NCI-H146 (cell line): ENCODE measurements around the gene DRC1.
A peak's percentile ranks its signal among the peaks of the same experiment; 100 is the strongest.
"Not testable (repeated sequence)": the region's sequence is repeated elsewhere in the genome, so short reads cannot be mapped to it uniquely, and the experiment has no call there.

Experiments used
- DNase-seq: peaks from one replicate; lab custom pipeline; 2025; lab: John Stamatoyannopoulos, UW

The DRC1 gene

DNA sequence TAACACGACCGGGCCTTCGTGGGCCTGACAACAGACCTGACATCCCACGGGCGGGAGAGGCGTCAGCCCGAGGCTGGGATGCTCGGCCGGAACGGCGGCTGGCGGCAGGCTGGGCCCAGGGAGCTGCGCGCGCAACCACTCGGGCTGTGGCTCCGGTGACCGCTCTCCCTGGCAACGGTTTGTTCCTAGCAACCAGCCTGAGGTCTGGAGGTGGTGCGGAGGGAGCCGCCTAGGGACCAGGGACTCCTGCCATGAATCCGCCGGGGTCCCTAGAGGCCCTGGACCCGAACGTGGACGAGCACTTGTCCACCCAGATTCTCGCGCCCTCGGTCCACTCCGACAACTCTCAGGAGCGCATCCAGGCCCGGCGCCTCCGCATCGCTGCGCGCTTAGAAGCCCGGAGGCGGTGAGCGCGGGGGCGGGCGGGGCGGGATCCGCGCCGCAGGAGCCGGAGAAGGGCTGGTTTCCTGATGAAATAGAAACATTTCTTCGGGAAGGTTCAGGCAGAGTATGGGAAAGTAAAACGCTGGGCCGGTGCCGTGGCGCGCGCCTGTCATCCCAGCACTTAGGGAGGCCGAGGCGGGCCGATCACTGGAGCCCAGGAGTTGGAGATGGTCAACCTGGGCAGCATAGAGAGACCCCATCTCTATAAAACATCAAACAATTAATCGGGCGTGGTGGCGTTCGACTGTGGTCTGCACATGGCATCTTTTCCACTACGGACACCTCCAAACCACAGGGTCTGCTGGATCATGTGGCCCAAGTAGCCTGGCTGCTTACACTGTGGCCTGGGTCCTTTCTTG is at the start of gene DRC1:
Gene DRC1, plus strand, starts transcription at position 182 of the 803 bp plus-strand sequence. Its CDS starts 70 bp downstream, at position 252.
- peak; percentile 82 for DNase-seq

DNA sequence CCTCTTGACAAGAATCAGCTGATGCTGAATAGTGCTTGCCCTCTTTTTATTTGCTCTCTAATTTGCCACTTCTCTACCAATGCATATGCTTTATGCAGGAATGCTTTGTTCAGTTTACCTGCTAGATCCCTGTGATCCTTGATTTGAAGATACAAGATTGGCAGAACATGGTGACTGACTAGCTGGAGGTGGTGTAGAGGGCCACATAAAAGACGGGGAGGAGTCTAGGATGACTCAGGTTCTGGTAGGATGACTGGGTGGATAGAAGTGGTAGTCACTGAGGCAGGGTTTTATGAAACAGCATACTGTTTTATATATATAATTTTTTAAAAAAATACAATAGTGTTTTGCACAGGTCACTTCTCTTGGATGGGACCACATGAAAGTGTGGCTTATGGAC is 48.8 kb upstream of the DRC1 start:
- no peak for DNase-seq

- DNase-seq: not testable (repeated sequence)
Measured at GRCh38 chr2:26354469-26354868, 47.3 kb upstream of the DRC1 start.

DNA sequence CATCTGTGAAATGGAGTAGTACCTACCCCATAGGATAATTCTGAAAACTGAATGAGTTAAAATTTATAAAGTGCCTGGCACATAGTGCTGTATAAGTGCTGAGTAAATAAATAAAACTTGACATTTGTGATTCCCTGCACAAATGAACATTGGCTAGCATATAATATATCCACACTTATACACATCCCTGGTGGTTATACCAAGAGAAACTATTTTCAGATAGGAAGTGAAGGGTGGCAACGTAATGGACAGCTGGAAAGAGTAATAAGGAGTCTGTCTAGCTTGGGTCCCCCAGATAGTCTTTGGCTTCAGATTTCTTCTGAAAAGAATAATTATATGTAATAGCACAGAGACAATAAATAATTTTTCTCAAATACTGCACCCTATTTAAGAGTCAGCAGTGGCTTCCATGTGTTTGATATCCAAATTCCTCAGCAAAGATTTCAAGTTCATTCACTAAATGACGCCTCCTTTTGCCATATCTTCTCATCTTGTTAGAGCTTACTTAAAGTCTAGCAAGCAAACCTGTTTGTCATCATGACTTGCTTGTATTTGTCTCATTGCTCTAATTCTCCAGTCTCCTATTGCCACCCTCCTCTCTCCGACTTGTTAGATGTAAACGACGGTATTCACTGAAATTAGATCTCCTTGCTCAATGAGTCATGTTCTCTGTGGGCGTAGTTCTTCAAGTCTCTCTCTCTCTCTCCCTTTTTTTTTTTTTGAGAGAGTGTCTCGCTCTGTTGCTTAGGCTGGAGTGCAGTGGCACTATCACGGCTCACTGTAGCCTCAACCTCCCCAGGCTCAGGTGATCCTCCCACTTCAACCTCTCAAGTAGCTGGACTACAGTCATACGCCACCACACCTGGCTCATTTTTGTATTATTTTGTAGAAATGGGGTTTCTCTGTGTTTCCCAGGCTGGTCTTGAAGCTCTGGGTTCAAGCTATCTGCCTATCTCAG is 46.4 kb upstream of the DRC1 start:
- DNase-seq: no peak

DNA sequence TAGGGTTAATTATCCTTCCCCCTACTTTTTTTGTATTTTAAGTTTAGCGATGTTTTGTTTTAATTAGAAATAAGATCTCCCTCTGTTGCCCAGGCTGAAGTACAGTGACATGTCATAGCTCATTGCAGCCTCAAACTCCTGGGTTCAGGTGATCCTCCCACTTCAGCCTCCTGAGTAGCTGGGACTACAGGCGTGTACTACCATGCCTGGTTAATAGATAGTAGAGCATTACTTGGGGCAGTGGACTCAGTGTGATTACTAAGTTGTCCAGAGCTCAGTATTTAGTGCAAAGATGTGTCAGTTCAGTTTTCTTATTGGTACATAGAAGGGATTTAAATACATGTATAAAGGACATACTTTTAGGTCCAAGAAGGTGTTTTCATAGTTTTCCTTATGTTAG is 45.6 kb upstream of the DRC1 start:
- no peak for DNase-seq

GRCh38 chr2:26356771-26357170 is 44.9 kb upstream of the DRC1 start:
- no peak for DNase-seq

DNA sequence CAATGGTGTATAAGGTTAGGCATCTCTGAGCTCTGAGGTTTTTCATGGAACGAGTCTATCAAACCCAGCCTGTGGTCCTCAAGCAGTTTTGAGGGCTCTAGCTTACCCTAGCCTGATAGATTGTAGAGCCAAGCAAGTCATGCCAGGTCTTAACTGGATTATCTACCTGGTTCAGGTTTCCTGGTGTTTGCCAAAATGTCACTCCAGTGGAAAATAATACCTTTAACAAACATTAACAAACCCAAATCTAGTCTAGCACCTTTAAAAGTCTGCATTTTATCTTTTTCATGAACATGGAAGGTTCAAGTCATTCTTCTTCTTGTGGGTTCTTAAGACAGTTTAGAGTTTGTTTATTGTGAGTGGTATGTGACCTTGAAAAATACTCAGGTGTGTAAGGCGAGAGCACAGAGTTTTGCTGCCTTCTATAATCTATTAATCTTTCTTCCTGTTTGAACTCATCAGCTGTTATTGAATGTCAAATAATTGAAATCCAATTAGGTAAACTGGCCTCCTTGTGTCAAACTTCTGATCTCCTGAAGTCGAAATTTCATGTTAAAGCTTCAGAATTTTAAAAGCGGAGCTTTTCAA is 41.7 kb upstream of the DRC1 start:
- DNase-seq: no peak

GRCh38 chr2:26363323-26363722 is 38.4 kb upstream of the DRC1 start:
- DNase-seq: no peak

DNA sequence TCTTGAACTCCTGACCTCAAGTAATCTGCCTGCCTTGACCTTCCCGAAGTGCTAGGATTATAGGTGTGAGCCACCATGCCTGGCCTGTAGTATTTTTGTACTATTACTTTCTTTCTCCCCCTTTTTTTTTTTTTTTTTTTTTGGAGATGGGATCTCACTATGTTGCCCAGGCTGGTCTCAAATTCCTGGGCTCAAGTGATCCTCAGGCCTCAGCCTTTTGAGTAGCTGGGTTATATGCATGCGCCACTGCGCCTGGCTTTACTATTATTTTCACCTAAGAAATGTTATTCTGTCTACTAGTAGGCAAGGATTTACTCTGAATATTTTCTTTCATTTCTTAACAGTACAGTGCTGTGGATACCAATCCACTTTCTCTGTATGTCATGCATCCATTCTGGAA is 37.8 kb upstream of the DRC1 start:
- no peak for DNase-seq

GRCh38 chr2:26364669-26365068 is 37.1 kb upstream of the DRC1 start:
- no peak for DNase-seq

GRCh38 chr2:26366957-26367356 is 34.8 kb upstream of the DRC1 start:
- DNase-seq: no peak

DNA sequence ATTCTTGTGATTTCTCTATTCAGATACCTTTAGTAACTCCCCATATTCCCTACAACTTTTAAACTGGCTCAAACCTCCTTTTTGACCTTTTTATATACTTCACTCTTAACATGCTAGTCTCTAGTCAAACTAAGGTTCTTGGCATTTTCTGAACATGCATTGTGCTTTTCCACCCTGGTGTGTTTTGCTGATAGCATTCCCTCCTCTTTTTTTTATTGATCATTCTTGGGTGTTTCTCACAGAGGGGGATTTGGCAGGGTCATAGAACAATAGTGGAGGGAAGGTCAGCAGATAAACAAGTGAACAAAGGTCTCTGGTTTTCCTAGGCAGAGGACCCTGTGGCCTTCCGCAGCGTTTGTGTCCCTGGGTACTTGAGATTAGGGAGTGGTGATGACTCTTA is 32.1 kb upstream of the DRC1 start:
- DNase-seq: not testable (repeated sequence)

DNA sequence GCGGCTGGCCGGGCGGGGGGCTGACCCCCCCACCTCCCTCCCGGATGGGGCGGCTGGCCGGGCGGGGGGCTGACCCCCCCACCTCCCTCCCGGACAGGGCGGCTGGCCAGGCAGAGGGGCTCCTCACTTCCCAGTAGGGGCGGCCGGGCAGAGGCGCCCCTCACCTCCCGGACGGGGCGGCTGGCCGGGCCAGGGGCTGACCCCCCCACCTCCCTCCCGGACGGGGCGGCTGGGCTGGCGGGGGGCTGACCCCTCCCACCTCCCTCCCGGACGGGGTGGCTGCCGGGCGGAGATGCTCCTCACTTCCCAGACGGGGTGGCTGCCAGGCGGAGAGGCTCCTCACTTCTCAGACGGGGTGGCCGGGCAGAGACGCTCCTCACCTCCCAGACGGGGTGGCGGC is 30.8 kb upstream of the DRC1 start:
- DNase-seq: not testable (repeated sequence)

- no peak for DNase-seq
Measured at GRCh38 chr2:26376799-26377198, 24.9 kb upstream of the DRC1 start.

DNA sequence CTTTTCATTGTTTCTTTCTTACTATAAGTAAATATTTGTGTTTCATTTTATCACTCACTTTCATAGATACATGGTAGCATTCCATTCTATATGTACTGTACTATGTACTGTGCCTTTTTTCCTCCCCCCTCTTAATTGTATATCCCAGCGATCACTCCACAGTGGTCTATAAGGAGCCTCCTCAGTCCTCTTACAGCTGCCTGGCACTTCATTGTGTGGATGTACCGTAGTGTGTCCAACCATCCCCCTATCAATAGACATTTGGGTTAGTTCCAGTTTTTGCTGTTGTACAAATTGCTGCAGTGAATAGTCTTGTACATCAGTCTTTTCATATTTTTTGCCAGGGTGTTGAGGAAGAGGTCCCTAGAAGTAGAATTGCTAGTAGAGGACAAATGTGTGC is 21.4 kb upstream of the DRC1 start:
- DNase-seq: no peak

DNA sequence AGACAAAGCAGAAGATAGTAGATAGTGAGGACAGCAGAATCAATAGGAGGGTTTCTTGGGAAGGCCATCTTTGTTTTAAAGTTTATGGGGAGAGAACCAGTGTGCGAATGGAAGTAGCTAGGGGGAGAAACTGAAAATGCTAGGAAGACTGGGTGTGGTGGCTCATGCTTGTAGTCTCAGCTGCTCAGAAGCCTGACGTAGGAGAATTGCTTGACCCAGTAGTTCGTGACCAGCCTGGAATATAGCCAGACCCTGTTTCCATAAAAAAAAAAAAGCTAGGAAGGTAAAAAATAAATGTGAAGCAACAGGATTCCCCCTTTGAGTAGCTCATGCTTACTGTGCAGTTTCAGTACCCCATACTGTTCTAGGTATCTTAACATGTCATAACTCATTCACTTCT is 19.2 kb upstream of the DRC1 start:
- no peak for DNase-seq

DNA sequence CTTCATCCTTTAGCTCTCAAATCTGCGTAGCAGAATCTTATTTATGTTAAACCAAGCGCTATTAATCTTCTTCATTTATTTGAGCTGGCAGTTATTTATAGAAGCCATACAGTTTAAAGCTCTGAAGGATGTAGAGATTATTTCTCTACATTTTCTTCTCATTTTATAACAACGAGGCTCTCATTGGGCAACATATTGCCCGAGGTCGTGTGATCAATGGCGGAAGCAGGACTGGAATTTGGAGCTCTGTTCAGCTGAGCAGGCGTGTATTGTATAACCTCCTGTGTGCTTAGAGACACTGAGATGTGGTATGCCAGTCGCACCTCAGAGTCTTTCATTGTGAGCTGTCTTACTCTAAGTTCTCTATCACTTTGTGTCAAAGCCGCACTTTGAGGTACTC is 17.5 kb upstream of the DRC1 start:
- no peak for DNase-seq

DNA sequence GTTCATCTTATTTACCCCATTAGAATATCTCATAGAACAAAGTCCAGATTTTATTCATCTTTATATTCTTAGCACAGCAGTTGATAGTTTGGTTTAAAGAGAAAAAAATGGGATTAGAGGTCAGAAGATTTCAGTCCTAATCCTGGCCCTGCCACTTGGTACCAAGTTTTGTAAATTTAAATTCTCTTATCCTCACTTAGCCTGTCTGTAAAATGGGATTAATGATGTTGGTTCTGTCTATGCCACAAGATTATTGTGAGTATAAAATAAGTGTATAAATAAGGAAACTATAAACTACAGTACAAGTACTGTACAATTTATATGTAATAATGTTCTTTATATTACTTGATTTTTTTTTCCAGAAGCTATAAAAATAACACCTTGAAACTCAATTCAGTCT is 17.1 kb upstream of the DRC1 start:
- no peak for DNase-seq

DNA sequence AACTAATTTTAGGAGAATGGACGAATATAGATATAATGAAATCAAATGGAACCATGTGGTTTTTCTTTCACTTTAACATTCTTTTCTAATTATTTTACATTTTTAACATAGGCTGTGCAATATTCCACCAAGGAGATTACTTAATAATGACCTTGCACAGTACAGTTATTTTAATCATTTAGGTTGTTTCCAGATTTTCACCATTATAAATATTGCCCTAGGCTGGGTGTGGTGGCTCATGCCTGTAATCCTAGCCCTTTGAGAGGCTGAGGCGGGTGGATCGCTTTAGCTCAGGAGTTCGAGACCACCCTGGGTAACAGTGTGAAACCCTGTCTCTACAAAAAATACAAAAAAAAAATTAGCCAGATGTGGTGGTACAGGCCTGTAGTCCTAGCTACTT is 14.5 kb upstream of the DRC1 start:
- no peak for DNase-seq

DNA sequence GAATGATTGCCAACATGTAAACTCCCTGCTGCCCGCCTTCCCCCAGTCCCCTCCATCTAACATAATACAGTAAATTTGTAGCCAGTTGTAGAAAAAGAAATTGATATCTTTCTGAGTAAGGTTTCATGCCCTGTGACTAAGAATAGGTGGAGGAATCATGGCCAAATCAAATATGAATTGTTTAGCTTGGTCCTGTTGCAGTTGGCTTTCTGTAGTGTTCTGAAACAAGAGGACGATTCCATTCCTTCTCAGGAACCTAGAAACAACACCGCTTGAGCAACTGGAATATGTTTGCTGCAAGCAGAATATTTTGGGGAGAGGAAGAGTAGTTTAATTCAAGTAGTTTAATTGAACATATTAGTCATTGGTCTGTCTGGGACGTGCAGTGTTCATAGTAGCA is 7.0 kb upstream of the DRC1 start:
- no peak for DNase-seq

DNA sequence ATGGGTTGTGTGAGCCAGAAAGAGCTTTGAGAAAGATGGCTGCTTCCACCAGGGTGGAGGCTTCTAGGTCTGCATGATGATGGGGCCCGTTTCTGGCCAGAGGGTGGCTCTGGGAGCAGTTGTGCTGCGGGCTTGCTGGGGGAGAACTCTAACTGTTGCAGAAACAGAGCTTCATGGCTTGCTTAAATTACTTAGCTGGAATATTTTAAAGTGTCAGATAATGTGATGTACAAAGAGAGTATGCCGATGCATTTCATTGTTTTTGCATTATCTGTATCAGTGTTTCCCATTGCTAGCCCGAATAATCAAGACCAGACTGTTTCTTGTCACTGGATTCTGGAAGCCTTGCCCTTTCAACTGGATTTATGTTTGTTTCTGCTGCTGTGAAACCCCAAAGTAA is 6.3 kb upstream of the DRC1 start:
- DNase-seq: no peak

DNA sequence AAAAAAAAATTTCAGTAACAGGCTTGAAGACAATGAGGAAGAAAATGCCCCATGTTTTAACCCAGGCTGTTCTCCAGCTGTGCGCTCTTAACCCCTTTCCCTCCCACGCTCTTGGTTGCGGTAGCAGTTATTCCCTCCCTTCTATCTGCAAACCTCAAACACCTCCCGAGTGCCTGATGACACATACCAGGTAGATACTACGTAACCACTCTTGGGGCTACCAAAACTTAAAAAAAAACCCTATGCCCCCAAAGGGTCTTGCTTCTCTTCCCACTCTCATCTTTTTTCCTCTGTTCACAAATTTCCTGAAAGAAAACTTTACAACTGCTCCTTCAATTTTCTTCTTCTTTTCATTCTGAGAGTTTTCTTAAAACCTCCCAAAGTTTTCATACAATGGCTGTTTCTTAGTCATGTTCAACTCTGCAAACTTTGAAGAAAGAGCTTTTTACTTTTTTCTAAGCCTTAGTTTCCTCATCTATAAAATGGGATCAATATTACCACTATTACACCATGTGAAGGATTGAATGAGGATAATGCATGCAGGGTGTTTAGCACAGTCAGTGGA is 4.9 kb upstream of the DRC1 start:
- DNase-seq: no peak
